Activated CD8-positive, alpha-beta memory T cell treated with anti-CD3 and anti-CD28 coated beads for 24 hours (primary cell): ENCODE data around the gene FRMPD1.
"Not testable (repeated sequence)": the region's sequence is repeated elsewhere in the genome, so short reads cannot be mapped to it uniquely, and the experiment has no call there.

ENCODE experiments used
- DNase-seq: peaks from one replicate; pipeline ENCODE4 v3.0.0-alpha.2; 2020

The FRMPD1 gene

DNA sequence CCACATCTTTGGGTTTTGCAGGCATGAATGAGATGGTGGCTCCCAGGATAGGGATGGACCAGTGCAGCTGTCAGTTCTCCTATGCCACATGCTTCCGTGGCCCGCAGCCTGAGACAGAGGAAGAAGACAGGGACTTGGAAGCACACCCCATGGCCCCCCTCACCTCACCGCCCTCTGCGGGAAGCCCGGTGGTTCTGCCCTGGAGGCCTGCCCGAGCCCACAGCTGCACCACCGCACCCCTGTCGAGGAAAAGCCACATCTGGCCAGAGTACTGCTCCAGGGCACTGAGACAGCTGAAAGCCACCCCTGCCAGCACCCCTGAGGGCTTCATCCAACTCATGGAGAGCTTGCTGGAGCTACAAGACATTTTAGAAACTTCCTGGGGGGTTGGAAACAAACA is 95.2 kb downstream of the FRMPD1 start:
- DNase-seq: no peak

DNA sequence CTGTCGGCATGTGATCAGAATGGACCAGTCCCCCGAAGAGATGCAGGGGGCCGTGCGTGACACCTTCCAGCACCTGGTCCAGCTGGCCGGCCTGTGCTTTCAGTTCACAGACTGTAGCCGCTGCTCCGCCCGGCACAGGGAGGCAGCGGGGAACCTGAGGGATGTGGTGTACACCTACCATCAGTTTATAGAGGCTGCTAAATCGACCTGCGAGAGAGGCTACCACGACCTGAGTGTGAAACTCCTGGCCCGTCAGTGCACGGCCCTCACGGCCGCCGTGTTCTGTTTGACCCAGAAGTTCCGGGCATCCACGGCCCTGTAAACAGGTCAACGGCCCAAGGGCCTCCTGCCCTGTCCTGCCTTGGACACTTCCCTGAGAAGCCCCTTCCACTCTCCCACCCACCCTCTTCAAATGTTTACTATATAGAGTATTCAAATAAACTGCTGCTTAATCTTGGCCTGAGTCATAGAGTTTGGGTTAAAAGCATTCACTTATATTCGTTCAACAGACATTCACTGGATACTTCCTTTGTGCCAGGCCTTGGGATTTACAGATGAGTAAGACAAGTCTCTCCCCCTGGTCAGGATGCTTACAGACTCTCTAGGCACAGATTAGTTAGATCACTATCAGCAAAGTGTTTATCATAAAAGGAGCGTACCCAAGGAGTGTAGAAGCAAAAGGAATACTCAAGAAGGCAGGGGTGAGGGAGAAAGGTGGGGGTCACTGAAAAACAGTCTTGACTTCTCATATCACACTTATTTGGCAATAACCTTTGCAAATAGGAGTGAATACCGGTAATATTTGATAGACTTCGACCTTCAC is 95.9 kb downstream of the FRMPD1 start:
- DNase-seq: no peak

DNA sequence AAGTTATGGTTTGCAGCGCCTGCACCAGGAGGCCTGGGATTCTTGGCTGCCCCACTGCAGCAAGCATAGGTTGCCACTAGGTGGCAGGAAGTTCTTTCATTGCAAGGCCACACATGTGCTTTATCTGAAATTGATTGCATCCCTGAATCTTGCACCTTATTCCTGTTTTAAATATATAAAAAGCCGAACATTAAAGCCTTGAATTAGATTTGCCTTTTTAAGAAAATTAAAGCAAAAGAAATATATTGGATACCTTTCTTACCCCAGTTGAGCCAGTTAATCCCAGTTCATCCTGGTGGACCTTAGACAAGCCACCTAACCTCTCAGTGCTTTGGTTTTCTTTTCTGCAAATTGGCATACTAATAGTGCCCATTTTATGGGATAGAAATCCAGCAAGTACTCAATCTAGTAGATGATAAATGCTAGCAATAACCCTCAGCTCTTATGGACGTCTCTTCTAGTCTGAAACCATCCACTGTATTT is 96.6 kb downstream of the FRMPD1 start:
- peak; percentile 76 for DNase-seq

DNA sequence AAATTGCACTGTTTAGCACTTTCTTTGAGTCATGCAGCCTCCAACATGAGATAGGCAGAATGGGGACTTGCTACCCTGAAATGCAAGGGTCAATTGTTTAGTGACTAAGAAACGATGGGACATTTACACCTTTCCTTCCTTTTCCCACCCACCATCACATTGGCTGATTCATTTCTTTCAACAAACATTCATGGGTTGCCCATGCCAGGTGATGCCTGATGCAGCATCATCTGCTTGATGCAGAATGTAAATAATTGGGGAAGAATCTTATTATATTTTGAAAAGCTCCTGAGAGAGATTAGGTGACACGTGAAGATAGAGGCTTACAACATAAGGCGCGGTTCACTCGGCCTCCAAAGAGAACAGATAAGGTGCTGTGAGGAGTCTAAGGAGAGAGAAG is 98.4 kb downstream of the FRMPD1 start:
- DNase-seq: no peak

DNA sequence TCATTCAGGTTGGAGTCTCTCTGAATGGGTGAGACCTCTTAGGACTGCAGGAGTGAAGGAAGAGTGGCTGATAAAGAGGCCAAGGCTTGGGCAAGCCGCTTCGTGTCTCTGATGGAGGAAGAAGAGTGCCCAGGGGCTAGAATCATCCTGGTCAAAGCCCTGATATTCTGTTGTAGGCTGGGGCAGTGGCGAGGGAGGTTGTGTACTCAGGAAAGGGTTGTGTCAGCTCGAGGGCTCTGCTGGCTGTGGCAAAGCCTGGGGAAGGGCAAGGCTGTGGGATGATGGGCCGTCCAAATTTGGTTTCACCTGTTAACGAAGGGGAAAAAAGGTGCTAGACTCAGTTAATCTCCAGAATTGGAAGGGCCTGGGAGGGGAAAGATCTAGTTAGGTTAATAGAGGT is 100.4 kb downstream of the FRMPD1 start:
- DNase-seq: no peak

DNA sequence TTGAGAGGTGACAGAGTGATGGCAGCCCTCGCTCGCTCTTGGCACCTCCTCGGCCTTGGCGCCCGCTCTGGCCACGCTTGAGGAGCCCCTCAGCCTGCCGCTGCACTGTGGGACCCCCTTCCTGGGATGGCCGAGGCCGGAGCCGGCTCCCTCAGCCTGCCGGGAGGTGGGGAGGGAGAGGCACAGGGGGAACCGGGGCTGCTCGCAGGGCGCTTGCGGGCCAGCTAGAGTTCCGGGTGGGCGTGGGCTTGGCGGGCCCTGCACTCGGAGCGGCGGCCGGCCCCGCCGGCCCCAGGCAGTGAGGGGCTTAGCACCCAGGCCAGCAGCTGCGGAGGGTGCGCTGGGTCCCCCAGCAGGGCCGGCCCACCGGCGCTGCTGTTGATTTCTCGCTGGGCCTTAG is 101.0 kb downstream of the FRMPD1 start:
- DNase-seq: not testable (repeated sequence)

DNA sequence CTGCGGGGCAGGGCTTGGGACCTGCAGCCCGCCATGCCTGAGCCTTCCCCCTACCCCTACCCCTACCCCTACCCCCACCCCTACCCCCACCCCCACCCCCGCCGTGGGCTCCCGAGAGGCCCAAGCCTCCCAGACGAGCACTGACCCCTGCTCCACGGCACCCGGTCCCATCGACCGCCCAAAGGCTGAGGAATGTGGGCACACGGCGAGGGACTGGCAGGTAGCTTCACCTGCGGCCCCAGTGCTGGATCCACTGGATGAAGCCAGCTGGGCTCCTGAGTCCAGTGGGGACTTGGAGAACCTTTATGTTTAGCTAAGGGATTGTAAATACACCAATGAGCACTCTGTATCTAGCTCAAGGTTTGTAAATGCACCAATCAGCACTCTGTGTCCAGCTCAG is 101.4 kb downstream of the FRMPD1 start:
- DNase-seq: not testable (repeated sequence)

DNA sequence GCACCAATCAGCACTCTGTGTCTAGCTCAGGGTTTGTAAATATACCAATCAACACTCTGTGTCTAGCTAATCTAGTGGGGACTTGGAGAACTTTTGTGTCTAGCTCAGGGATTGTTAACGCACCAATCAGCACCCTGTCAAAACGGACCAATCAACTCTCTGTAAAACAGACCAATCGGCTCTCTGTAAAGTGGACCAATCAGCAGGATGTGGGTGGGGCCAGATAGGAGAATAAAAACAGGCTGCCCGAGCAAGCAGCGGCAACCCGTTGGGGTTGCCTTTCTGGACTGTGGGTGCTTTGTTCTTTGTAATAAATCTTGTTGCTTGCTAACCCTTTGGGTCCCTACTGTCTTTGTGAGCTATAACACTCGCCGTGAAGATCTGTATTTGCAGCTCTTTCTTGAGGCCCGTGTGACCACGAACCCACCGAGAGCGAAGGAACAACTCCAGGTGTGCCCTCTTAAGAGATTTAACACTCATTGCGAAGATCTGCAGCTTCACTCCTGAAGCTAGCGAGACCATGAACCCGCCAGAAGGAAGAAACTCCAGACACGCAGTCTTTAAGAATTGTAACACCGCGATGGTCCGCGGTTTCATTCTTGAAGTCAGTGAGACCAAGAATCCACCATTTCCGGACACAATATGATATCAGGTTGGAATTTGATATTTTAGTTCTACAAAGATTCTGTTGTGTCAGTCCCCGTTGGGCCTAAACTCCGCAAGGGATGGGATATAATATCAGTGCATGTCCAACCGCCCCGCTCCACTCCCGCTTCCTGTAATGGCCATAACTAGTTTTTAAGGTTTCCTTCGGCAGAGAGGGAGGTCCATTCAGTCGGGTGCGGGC is 102.1 kb downstream of the FRMPD1 start:
- DNase-seq: no peak

DNA sequence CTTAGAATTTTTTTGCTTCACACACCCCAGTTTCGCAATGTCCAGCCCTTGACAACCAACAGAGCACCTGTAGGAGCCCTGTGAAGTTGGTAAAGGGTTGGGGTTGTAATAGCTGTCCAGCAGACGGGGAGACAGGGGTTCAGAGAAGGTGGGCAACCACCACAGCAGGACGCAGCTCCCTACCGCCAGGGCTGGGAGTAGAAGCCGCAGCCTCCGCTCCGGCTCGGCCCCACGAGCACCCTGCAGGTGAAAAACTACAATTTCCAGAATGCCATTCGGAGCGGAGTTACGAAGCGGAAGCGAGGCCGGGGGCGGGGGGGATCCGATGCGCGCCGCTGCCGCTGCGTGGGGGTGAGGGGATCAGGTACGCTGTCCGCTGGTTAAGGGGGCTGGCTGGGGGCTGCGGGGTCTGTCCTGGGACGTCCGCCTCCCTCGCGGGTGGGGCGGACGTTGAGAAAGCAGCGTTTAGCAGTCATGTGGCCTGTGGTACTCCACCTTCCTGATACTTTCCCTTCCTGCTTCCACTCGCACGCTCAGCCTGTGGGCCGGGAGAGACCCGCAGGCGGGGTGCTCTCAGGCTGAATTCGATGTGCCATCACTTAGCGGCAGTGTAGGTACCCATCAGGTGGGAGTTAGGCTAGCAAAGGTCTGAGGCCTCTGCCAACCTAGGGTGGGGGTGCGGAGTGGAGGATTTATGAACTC is 102.9 kb downstream of the FRMPD1 start, which contains the start of gene TRMT10B:
TSS of gene TRMT10B (plus strand) at position 317 of the 702 bp plus-strand sequence. CDS start 8,127 bp downstream, outside the sequence.
- DNase-seq: peak; percentile 90

DNA sequence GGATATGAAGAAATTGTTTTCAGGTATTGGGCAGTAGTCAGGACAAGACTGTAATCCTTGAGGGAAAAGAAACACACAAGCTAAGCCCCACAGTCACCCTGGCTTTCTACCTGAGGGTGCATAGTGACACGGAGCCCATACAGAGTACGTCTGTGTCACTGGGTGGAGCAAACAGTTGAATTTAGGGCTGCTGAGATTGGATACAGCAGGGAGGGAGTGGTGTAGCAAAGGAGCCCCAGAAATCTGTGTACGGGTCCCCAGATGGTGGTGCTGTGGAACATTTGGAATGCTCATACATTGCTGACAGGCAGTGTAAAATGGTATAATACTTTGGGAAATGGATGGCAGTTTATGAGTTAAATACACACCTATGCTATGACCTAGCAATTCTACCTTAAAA is 108.0 kb downstream of the FRMPD1 start:
- DNase-seq: no peak

DNA sequence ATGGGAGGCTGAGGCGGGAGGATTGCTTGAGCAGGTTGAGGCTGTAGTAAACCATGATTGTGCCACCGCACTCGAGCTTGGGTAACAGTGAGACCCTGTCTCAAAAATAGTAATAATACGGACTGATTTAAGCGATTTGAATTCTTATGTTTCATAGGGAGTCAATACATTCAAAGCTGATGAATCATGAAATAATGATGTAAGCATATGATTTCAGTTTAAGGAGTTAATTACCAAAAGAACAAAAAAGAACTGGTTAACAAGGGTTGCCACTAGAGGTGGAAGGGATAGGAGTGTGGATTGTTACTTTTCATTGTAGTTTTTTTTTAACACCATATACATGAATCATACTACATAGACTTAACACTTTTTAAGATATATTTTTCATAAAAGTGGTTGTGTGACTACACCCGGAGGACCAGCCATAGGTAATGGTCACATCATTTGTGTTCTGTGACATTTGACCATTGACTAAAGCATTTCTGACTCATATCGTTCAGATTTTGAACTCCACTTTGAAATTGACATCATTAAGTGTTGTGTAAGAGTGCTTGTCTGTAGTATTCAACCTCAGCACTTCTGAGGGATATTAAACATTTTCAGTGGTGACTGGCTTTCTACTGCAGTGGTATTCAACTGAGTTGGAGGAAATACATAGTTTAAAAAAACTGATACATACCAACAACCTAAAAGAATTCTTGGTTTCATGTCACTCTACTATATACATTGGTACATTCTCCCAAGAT is 109.8 kb downstream of the FRMPD1 start:
- no peak for DNase-seq

DNA sequence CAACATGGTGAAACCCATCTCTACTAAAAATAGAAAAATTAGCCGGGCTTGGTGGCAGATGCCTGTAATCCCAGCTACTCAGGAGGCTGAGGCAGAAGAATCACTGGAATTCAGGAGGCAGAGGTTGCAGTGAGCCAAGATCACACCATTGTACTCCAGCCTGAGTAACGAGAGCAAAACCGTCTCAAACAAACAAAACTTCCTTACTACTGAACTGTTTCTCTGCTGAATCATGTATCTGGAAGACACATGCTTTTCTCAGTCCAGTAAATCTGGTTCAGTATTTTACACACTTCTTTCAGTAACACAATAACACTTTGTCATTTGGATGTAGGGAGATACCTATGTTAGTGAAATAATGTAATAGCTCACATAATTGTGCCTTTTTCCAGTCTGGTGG is 110.8 kb downstream of the FRMPD1 start:
- DNase-seq: no peak

DNA sequence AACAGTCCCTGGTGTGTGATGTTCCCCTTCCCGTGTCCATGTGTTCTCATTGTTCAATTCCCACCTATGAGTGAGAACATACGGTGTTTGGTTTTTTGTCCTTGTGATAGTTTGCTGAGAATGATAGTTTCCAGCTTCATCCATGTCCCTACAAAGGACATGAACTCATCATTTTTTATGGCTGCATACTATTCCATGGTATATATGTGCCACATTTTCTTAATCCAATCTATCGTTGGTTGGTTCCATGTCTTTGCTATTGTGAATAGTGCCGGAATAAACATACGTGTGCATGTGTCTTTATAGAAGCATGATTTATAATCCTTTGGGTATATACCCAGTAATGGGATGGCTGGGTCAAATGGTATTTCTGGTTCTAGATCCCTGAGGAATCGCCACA is 114.5 kb downstream of the FRMPD1 start:
- not testable (repeated sequence) for DNase-seq

DNA sequence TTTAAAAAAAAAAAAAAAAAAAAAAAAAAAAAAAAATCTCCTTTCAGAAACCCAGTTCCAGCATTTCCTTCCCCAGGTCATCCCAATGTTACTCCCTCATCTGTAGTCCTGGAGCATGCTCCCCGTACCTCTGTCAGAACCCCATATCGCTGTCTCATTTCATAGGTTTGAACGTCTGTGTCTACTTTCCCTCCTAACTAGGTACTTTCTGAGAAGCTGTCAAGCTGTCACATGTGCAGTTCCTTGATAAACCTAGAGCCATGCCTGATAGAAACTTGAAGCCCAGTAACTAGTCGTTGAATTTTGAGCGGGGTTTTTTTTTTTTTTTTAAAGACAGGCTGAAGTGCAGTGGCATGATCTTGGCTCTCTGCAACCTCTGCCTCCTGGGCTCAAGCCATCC is 118.6 kb downstream of the FRMPD1 start:
- DNase-seq: no peak

DNA sequence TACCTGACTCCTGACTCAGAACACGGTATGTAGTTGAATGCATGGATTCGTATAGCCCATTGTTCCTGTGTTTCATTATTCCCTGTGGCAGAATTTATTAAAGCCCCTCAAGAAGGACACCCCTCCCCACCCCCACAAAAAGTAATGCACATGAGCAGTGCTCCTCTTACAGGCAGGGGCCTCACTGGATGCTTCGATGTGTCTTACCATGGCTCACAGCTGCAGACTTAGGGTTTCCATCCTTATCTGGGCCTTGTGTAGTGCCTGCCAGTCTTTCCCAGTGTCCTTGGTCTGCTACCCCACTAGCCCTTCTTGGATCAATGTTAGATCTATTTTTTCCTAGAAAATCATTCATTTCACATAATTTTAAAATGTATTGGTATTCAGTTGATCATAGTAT is 119.2 kb downstream of the FRMPD1 start:
- DNase-seq: no peak

DNA sequence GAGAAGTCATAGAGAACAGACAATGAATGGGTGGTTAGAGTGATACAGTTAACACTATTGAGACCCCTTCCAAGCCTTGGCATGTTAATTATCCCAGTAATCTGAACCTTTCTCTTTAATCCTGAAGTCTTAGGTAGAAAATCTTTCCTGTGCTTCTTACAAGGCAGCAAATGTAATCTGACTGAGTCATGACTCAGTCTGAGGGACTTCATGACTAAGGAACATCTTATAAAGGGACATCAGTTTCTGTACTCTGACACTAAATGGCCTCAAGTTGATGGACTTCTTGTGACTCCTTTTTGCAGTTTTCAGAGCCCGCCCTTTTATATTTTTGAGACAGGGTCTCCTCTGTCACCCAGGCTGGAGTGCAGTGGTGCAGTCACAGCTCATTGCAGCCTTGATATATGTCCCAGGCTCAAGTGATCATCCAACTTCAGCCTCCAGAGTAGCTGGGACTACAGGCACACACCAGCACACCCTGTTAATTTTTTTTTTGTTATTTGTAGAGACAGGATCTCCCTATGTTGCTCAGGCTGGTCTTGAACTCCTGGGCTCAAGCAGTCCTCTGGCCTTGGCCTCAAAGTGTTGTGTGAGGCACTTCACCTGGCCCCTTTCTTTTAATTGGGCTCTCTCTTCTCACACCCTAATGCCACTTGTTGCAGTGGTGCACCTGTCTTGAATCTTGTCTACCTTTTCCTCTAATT is 124.6 kb downstream of the FRMPD1 start:
- no peak for DNase-seq

DNA sequence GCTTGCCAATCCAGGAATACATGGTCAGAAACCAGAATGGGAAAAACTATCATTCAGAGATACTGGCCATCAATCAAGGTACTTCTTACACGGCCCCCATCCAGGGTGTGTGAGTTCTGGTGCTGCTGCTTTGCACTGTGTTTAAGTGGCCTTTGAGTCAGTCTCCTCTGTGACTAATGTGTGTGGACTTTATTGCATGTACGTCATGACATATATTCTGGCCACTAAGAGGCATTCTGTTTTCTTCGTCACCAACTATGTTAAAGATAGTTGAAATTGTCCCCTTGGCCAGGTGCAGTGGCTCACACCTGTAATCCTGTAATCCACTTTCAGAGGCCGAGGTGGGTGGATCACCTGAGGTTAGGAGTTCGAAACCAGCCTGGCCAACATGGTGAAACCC is 125.6 kb downstream of the FRMPD1 start:
- DNase-seq: no peak

DNA sequence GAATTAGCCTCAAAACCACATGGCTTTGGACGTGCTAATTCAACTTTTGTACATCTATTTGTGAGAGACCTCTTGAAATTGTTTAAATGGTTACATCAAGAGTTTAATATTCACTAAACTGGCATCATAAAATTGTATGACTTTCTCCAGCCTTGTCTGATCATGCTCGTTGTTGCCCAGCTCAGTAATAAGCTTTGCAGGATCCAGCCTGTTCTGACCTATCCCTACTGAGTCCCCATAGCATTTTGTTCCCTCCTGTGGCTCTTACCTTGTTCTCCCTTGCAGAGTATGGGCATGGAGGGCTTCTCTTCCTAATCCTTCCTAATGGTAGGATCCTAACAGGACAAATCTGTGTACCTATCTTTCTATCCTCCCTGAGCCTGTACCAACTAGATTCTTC is 127.8 kb downstream of the FRMPD1 start:
- no peak for DNase-seq

DNA sequence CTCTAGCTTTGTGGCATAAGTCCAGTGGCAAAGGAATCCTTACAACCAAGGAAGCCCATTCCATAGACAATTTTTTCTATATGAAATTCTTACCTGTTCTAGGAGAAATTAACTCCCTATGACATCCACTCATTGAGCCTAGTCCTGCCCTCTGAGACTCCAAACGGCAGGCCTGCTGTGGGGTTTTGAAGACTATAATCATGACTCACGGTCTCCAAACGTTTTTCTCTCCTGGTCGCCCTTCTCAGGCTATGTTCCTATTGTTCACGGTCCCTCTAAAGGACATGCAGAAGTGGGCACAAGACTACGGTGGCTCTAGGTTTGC is 133.5 kb downstream of the FRMPD1 start:
- DNase-seq: no peak

DNA sequence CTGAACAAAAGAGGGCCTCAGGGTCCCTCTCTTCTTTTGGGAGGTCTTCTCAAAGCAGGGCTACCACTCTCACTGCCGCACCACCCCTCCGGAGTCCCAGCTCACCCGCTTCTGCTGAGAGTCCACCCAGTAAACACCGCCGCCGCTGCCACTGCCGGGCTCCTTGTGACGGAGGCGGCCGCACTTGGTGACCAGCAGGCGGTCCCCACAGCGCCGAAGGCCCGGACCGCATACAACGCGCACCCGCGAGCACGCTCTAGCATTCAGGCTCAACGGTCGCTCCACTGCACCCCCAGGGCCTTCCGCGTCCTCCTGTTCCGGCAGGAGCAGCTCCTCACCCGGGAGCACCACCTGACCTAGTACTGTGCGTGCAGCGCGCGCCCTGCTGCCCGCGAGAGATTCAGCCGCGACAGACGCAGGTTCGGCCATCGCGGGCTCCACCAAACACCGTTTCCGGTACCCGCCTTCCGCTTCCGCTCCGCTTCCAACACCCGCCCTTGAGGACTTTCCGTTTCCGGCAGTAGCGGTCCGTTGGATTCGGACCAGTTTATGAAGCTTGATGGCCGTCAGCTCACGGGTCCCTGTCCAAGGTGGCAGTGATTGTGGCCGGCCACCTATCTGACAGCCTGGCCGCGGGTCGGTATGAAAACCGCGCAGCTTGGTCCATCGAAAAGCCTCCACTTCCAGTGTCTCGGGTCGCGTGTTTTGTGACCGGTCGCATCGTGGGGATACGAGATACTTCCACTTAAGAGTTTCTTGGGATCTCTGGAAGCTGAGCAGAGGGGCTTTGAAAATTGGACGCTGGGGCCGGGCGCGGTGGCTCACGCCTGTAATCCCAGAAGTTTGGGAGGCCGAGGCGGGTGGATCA is 134.1 kb downstream of the FRMPD1 start, which contains the start of gene EXOSC3:
TSS of gene EXOSC3 (minus strand) at position 449 of the 868 bp plus-strand sequence. CDS start at position 429, 20 bp downstream.
- peak; percentile 94 for DNase-seq

DNA sequence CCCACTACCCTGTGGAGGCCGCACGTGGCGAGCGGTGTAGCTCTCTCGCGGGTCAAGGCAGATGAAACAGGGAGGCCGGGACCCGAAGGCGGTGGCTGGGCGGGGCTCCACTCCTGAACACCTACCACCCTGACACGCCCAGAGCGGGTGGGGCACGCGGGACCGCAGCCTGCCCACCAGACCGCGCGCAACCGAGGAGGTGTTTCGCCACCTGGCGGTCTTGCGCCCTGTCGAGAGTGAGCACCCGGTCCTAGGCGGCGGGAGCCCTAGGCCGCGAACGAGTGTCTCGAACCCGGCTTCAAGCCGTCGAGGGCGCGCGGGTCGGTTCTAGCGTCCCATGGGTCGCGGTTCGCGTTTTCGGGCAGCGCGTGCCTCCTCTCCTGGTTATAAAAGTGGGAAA is 136.3 kb downstream of the FRMPD1 start:
- no peak for DNase-seq
